HG03039 (cell line): Measurements from ENCODE around the gene CXADR.
A peak's percentile ranks its signal among the peaks of the same experiment; 100 is the strongest.

Experiments
- ATAC-seq: cut with Tn5 transposase; IDR thresholded peaks from one replicate; pipeline ENCODE4 v1.9.1; 2021; ENCODE audit warnings: mild to moderate bottlenecking, moderate library complexity; ENCODE audit not compliant: unreplicated experiment

Gene CXADR

DNA sequence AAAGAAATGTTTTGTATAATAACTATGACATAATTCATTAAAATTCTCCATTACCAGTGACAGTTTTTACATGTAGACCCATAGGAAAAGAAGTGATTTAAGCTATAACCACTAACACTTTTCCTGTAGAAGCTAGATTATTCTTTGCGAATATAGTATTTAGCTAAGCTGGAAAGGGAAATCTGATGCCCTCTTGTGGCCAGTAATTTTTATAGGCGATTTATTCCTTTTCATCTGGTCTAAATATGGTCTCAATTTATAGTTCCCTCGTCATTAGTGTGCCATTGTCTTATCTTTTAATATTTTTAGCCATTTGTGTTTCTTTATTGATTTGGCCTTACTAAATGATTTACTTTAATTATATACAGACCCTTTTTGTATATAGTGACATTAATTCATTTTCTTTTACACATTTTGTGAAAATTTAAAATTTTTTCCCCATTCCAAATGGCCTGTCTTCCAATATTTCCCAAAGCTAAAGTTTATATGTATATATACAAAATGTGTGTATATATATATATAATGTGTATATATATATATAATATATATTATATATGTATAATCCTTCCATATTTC, 73.1 kb downstream of the CXADR start:
- ATAC-seq = no peak

DNA sequence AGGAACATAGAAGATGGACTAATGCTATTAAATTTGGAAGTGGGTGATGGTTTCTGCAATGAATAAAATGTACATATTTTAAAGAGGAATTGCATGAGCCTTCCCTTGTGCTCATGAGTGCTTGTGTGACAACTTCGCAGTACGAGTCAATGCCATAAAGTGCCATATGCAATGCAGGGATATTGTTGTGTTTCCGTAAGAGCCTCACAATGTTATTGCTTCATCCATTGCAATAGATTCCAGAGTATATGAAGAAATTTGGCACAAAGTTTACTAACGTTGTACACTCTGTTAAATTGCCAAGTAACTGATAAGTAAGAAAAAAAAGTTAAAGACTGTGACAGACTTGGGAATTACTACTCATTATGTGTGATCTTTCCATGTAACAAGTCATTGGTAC, 77.6 kb downstream of the CXADR start:
- no peak for ATAC-seq

DNA sequence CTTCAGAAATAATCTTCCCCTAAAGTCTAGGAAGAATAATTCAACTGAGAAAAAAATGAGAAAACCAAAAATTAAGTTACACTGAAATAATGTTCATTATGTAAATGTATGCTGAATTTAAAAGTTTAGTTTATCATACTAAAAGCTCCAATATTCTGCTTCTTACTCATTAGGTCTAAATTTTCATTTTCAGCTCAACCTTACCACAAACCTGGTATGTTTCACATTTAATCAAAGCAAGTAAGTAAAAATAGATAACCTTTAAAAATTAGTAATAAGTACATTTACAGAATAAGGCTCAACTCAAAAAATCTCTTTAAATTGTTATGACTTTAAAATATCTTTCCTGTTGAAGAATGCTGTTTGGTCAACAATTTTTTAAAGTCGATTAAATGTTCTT, 84.8 kb downstream of the CXADR start:
- ATAC-seq = peak; percentile 50

DNA sequence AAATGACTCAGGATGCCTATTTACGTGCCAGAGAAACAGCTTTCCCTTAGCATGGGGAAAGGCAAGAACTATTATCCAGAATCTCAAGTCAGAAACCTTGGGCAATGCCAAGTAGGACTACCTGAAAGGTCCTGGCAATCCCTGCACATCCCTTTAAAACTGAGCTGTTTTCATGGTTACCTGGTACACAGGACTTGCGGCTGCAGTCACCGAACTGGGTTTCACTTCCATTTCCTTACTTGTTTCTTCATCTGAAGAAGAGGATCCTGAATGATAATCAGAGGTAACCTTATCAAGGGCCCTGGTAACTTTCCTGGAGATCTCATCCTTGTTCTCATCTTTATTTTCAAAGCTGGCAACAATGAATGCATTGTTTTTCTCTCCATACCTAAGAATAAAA, 85.6 kb downstream of the CXADR start:
- peak; percentile 78 for ATAC-seq

GRCh38 chr21:17602874-17603273, 90.0 kb downstream of the CXADR start:
- ATAC-seq = no peak

- no peak for ATAC-seq
Measured at GRCh38 chr21:17607684-17608083, 94.8 kb downstream of the CXADR start.

- ATAC-seq = no peak
Measured at GRCh38 chr21:17609681-17610080, 96.8 kb downstream of the CXADR start.

DNA sequence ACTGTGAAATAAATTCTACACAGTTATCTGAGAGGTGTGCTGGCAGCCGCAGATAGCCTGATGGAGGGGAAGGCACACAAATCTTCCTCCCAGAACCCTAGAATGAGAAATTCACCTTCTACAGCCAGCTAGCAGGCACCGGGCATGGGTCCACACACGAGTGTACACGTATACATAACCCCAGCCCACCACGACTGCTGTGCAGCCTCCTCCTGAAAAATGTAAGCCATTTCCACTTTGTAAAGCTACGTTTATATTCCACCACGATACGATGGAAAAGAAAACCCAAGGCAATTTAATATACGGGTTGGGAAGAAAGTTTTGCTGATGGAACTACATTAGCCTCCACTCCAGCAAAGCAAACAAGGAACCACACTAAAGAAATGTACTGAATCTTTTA, 98.1 kb downstream of the CXADR start:
- no peak for ATAC-seq

DNA sequence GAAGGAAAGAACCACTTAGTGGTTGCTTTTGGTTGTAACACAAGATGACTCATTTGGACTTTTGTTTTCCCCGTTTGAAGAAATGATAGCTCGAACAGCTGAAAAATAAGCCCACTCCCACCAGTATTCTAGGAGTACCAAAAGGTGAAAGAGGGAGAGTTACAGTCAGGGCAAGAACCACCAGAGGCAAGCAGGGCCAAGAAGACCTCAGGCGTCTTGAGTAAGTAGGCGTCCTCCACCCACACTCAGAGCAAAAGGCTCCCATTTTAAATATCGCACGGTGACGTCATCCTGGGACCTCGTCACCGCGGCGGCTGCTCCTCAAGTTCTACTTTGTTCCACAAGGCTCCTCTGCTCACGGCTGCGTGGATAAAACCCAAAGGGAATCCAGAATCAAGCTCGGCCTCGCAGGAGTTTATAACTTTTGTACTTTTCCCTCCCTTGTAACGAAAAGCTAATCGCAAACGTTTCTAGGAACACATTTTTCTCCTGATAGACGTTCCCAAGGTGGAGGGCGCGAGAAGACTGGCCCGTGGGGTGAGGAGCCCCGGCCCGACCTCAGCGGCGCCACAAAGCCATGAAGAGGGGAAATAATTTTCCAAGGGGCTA, 98.7 kb downstream of the CXADR start:
- ATAC-seq = peak; percentile 53

GRCh38 chr21:17612023-17612564, 99.3 kb downstream of the CXADR start:
- ATAC-seq = peak; percentile 6

- peak; percentile 79 for ATAC-seq
Measured at GRCh38 chr21:17612565-17613241, 99.9 kb downstream of the CXADR start, which contains the start of gene BTG3. BTG3 (minus strand) TSS chr21:17612901; CDS start chr21:17609144, 3,757 bp downstream.

- no peak for ATAC-seq
Measured at GRCh38 chr21:17613242-17613676, 100.4 kb downstream of the CXADR start.

DNA sequence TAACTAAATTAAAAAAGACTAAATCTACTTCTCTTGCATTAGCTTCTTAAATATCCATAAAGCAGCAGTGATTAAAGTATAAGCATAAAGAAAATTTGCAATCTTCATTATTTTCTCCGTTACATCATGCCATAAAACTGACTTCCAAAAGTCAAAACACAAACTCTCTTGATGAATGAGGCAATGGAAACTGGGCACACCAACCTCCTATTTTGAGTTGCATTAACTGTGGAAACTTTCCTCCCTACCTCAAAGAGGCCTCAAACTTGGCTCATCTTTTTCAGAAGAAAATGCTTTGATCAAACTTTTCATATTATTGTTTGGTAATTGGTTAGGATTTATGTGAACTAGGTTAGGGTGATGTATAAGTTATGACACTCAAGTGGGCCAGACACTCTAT, 104.0 kb downstream of the CXADR start:
- no peak for ATAC-seq

- no peak for ATAC-seq
Measured at GRCh38 chr21:17622018-17622417, 109.2 kb downstream of the CXADR start.

DNA sequence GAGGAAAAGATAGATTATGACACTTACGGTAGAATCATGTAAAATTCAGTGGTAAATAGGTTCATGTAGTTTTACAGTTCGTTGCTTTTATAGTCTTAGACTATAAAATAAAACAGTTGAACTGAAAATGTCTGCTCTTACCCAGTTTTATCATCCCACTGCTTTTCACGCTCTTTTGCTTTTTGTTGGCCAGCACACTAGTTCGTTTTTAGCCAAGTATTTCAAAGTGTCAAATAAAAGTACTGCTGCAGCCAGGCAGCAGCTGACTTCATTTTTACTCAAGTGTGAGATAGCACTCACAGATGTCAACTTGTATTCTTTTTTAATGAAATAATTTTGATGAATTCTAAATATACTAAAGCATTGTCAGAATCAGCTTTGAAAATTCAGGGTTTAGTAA, 118.4 kb downstream of the CXADR start:
- no peak for ATAC-seq

GRCh38 chr21:17636711-17637110, 123.9 kb downstream of the CXADR start:
- no peak for ATAC-seq

- ATAC-seq = no peak
Measured at GRCh38 chr21:17640821-17641220, 128.0 kb downstream of the CXADR start.
